ENCODE data around the gene FAM234B. TPM values are rescaled to one million over a fixed set of nuclear protein-coding genes. Genes with fewer than 3 reads are reported as not detected.
"Not testable (repeated sequence)": the region's sequence is repeated elsewhere in the genome, so short reads cannot be mapped to it uniquely, and the experiment has no call there.

The FAM234B gene
- total RNA-seq, 1 donor, result 3.3 TPM

GRCh38 chr12:13032164-13032563, 12.0 kb upstream of the FAM234B start:
- no peak overlapping the region for H3K4me3 ChIP-seq (ENCODE audit: insufficient read depth, low read length)
- no peaks in the 10 kb centered on the region for H3K36me3 ChIP-seq (ENCODE audit: insufficient read depth, low read length)
- no peaks in the 10 kb centered on the region for H3K27me3 ChIP-seq (ENCODE audit: insufficient read depth, low read length)
- H2AFZ ChIP-seq (ENCODE audit: low read length), result no peak overlapping the region
- no peak overlapping the region for H3K27ac ChIP-seq (ENCODE audit: low read depth, low read length)
- no peak for DNase-seq (ENCODE audit: insufficient read length, low spot score, missing footprints)
- no peak overlapping the region for H3K4me2 ChIP-seq (ENCODE audit: insufficient read depth, low read length)
- no peaks in the 10 kb centered on the region for H3K79me2 ChIP-seq (ENCODE audit: insufficient read depth, low read length)
- no peaks in the 10 kb centered on the region for H4K20me1 ChIP-seq (ENCODE audit: insufficient read depth, low read length)
- H3K4me1 ChIP-seq (ENCODE audit: insufficient read depth, low read length), result peaks cover 7% of the 10 kb centered on the region
- TF ChIP-seq CTCF (IDR thresholded peaks at IDR 0.05; ENCODE audit: extremely low read depth, low read depth, low read length), result no peak
- no peaks in the 10 kb centered on the region for H3K9me3 ChIP-seq (ENCODE audit: low read depth, low read length)

GRCh38 chr12:13033476-13033875, 10.7 kb upstream of the FAM234B start:
- no peak for TF ChIP-seq CTCF (IDR thresholded peaks at IDR 0.05; ENCODE audit: extremely low read depth, low read depth, low read length)
- Histone ChIP-seq H3K27ac (ENCODE audit: low read depth, low read length) (peak overlapping the region; percentile 61), H3K79me2 (ENCODE audit: insufficient read depth, low read length) (no peaks in the 10 kb centered on the region)

GRCh38 chr12:13035335-13035734, 8.8 kb upstream of the FAM234B start:
- DNase-seq (ENCODE audit: insufficient read length, low spot score, missing footprints); H3K27me3 ChIP-seq (ENCODE audit: insufficient read depth, low read length); H3K4me2 ChIP-seq (ENCODE audit: insufficient read depth, low read length); H3K9me3 ChIP-seq (ENCODE audit: low read depth, low read length); H3K79me2 ChIP-seq (ENCODE audit: insufficient read depth, low read length); H3K36me3 ChIP-seq (ENCODE audit: insufficient read depth, low read length); H4K20me1 ChIP-seq (ENCODE audit: insufficient read depth, low read length); H2AFZ ChIP-seq (ENCODE audit: low read length); H3K4me3 ChIP-seq (ENCODE audit: insufficient read depth, low read length); H3K27ac ChIP-seq (ENCODE audit: low read depth, low read length): not testable (repeated sequence)
- peaks cover 15% of the 10 kb centered on the region for H3K4me1 ChIP-seq (ENCODE audit: insufficient read depth, low read length)

More at GRCh38 chr12:13033476-13033875, 10.7 kb upstream of the FAM234B start:
- Histone ChIP-seq H3K27me3 (ENCODE audit: insufficient read depth, low read length) (no peaks in the 10 kb centered on the region), H3K4me1 (ENCODE audit: insufficient read depth, low read length) (peaks cover 7% of the 10 kb centered on the region), H3K9me3 (ENCODE audit: low read depth, low read length) (no peaks in the 10 kb centered on the region), H4K20me1 (ENCODE audit: insufficient read depth, low read length) (no peaks in the 10 kb centered on the region), H3K4me2 (ENCODE audit: insufficient read depth, low read length) (no peak overlapping the region), H3K4me3 (ENCODE audit: insufficient read depth, low read length) (no peak overlapping the region), H2AFZ (ENCODE audit: low read length) (no peak overlapping the region), H3K36me3 (ENCODE audit: insufficient read depth, low read length) (no peaks in the 10 kb centered on the region)
- DNase-seq (ENCODE audit: insufficient read length, low spot score, missing footprints), result peak; percentile 82

GRCh38 chr12:13036881-13037280, 7.3 kb upstream of the FAM234B start:
- peaks cover 15% of the 10 kb centered on the region for H3K4me1 ChIP-seq (ENCODE audit: insufficient read depth, low read length)
- H2AFZ ChIP-seq (ENCODE audit: low read length), result no peak overlapping the region
- H4K20me1 ChIP-seq (ENCODE audit: insufficient read depth, low read length), result no peaks in the 10 kb centered on the region
- no peaks in the 10 kb centered on the region for H3K27me3 ChIP-seq (ENCODE audit: insufficient read depth, low read length)
- H3K27ac ChIP-seq (ENCODE audit: low read depth, low read length), result no peak overlapping the region
- no peak for TF ChIP-seq CTCF (IDR thresholded peaks at IDR 0.05; ENCODE audit: extremely low read depth, low read depth, low read length)
- H3K4me3 ChIP-seq (ENCODE audit: insufficient read depth, low read length), result no peak overlapping the region
- H3K36me3 ChIP-seq (ENCODE audit: insufficient read depth, low read length), result no peaks in the 10 kb centered on the region
- H3K9me3 ChIP-seq (ENCODE audit: low read depth, low read length), result no peaks in the 10 kb centered on the region
- H3K4me2 ChIP-seq (ENCODE audit: insufficient read depth, low read length), result no peak overlapping the region
- H3K79me2 ChIP-seq (ENCODE audit: insufficient read depth, low read length), result no peaks in the 10 kb centered on the region
- DNase-seq (ENCODE audit: insufficient read length, low spot score, missing footprints), result no peak
